Adrenal gland (tissue), 12 donors: Measurements from ENCODE around the gene NR2E1. TPM values are rescaled to one million over a fixed set of nuclear protein-coding genes. Genes with fewer than 3 reads are reported as not detected.

Source experiments
- DNase-seq, 7 donors: peaks; one replicate each; pipeline ENCODE4 v3.0.0-alpha.2; 2019 to 2020
- H3K27ac ChIP-seq, 5 donors: fragments of 200-600 bp; sonication (generic) in 4 of 5; 1 replicate in 3 of 5; 2 replicates in 2 of 5; pipeline versions ENCODE4 v1.5.1 to v1.8.0; 2016 to 2020; ENCODE audit warnings: mild to moderate bottlenecking in 1 of 5
- H3K27me3 ChIP-seq: fragments of 200-600 bp; 2 replicates; pipeline ENCODE4 v1.8.0; 2021
- H3K36me3 ChIP-seq, 2 donors: fragments of 200-600 bp; replicated peaks in 1 of 2; 1 replicate in 1 of 2; 2 replicates in 1 of 2; pipeline versions ENCODE4 v1.5.1 to v1.8.0; 2018 to 2022
- H3K4me1 ChIP-seq, 2 donors: fragments of 200-600 bp; replicated peaks in 1 of 2; 1 replicate in 1 of 2; 2 replicates in 1 of 2; pipeline versions ENCODE4 v1.5.1 to v1.8.0; 2018 to 2021
- H3K4me3 ChIP-seq, 4 donors: fragments of 200-600 bp; sonication (generic) in 3 of 4; one replicate each; pipeline ENCODE4 v1.5.1; 2016 to 2018
- H3K9me3 ChIP-seq, 3 donors: fragments of 200-600 bp; sonication (generic) in 1 of 3; replicated peaks in 1 of 3; 1 replicate in 2 of 3; 2 replicates in 1 of 3; pipeline versions ENCODE4 v1.5.1 to v1.8.0; 2016 to 2021
- POLR2A ChIP-seq, 2 donors: fragments of 450-650 bp; IDR thresholded peaks; one replicate each; pipeline ENCODE4 v1.6.1; 2017; ENCODE audit warnings: antibody characterized with exemption in 2 of 2, mild to moderate bottlenecking in 2 of 2, moderate library complexity in 1 of 2
- WGBS, 4 donors: extraction: QIAGEN DNeasy Blood & Tissue Kit in 2 of 4; methylation state at CpG; one replicate each; pipeline versions ENCODE4 v1.1.5 to v1.1.7; 2013 to 2017; 5-methylcytosine and 5-hydroxymethylcytosine counted together
- intact Hi-C, 2 donors: fragments of 100-400 bp; cut with DNase I; formaldehyde crosslinking; loops; one replicate each; pipeline versions ENCODE4 v1.14.1 to v1.15.0; 2022 to 2023
- polyA plus RNA-seq, 3 donors: library from polyadenylated mRNA; stranded (reverse); fragments of 200-250 nt in 2 of 3; fragments of 350-450 nt in 1 of 3; fragmentation: Illumina TruSeq in 1 of 3; extraction: RNeasy Lipid Tissue Mini Kit (QIAGEN cat#74804) in 1 of 3; gene quantifications; one replicate each; pipeline ENCODE4 v1.2.3, GENCODE V29; 2013 to 2014
- total RNA-seq, 9 donors: library from RNA; depleted of rRNA in 4 of 9; stranded (reverse); fragments of >200 nt in 4 of 9; fragments of 120-200 nt in 1 of 9; fragmentation: NEBNext Ultra II Directional in 1 of 9; extraction: Animal tissue kit (Norgen Biotek cat#: 25700) in 1 of 9; gene quantifications; one replicate each; pipeline versions ENCODE4 v1.1.0 to v1.2.4, GENCODE V29; 2013 to 2023
- TF ChIP-seq, protein P1 (sequence below), 6 experiments: fragments of 450-650 bp in 4 of 6; fragments of 200-600 bp in 2 of 6; sonication (generic) in 1 of 6; IDR thresholded peaks; 1 replicate in 5 of 6; 2 replicates in 1 of 6; pipeline versions ENCODE4 v1.5.1 to v1.8.0; 2016 to 2021; ENCODE audit warnings: antibody characterized with exemption in 6 of 6, mild to moderate bottlenecking in 2 of 6, moderate library complexity in 1 of 6
- donor health status: healthy with polysubstance abuse.
- donor health status: Bipolar disorder and iron deficiency.
- donor health status: DM: yes; HTN: yes; CAD: no.
- donor health status: DM: no; HTN: no; CAD: no.
- donor health status: DM: no; HTN: no; CAD: no.
- donor health status: DM: yes; HTN: yes; CAD: no.

NR2E1 gene
- total and polyA plus RNA-seq, 12 donors: 0.08 to 2.3 (median 0.61) TPM; not detected in 3

DNA sequence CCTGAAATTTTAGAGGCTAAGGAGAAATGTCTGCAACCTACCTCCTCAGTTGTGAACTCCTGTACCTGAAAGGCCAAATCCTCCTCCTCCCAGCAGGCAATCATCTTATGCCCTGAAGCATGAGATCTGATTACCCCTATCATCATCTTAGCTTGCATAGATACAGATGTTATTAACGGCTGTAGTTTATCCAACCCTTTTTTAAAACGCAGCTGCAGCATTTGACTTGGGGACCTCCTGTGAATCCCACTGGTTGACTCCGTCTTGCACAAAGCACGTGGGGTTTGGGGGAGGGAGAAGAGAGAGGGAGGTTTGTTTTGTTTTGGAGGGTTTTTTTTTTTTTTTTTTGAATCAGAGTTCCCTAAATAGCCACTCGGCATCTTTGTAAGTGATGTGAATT, 5.8 kb upstream of the NR2E1 start:
- TF ChIP-seq, protein P1, sequence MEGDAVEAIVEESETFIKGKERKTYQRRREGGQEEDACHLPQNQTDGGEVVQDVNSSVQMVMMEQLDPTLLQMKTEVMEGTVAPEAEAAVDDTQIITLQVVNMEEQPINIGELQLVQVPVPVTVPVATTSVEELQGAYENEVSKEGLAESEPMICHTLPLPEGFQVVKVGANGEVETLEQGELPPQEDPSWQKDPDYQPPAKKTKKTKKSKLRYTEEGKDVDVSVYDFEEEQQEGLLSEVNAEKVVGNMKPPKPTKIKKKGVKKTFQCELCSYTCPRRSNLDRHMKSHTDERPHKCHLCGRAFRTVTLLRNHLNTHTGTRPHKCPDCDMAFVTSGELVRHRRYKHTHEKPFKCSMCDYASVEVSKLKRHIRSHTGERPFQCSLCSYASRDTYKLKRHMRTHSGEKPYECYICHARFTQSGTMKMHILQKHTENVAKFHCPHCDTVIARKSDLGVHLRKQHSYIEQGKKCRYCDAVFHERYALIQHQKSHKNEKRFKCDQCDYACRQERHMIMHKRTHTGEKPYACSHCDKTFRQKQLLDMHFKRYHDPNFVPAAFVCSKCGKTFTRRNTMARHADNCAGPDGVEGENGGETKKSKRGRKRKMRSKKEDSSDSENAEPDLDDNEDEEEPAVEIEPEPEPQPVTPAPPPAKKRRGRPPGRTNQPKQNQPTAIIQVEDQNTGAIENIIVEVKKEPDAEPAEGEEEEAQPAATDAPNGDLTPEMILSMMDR (IDR thresholded peaks at IDR 0.05): no peak
- no peak for TF ChIP-seq POLR2A (IDR thresholded peaks at IDR 0.05)
- 55 to 65% (median 56%) methylated on average over 5 of the region's 5 CpGs for WGBS, 4 donors
- Histone ChIP-seq H3K36me3 (no peaks in the 10 kb centered on the region), H3K4me1 (peaks cover 14 to 22% of the 10 kb centered on the region in 2 donors), H3K9me3 (no peaks in the 10 kb centered on the region), H3K4me3 (no peak overlapping the region), H3K27me3 (peaks cover 96% of the 10 kb centered on the region), H3K27ac (no peak overlapping the region)
- intact Hi-C loops: loop anchor here in 1 of 2 donors (5.0 kb wide), 1 partner anchor 43 kb away; no protein-coding TSS in a partner anchor
- DNase-seq: no peak

DNA sequence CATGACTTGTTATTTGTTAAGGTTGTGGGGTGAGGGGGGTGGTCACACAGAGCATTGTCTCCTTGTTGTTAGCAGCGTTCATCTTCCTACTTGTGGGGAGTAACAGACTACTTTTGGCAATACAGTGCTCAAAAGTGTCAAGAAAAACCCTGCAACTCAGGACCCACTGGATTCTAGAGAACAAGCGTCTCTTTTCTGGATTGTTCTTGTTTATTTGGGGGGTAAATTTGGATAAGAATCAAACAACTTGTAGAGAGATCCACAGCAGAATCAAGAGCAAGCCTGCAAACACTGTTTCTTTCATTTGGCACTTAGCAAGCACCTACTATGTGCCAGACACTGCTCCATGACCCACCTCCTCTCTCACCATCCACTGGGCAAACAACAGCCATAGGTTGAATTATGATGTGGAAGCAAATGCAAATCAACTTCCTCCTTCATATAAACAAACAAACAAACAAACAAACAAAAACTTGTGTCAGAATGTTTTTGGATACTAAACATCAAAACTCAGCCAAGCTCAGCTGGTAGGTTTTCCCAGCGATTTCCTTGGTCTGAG, 4.0 kb upstream of the NR2E1 start:
- peaks cover 97% of the 10 kb centered on the region for H3K27me3 ChIP-seq
- no peak overlapping the region for H3K4me3 ChIP-seq
- DNase-seq: no peak
- WGBS, 4 donors: 16 to 28% (median 20%) methylated on average over 3 of the region's 3 CpGs
- H3K9me3 ChIP-seq: no peaks in the 10 kb centered on the region
- intact Hi-C loops: loop anchor here in 1 of 2 donors (5.0 kb wide), 1 partner anchor 45 kb away; no protein-coding TSS in a partner anchor
- TF ChIP-seq POLR2A (IDR thresholded peaks at IDR 0.05): no peak
- TF ChIP-seq, protein P1 (IDR thresholded peaks at IDR 0.05): no peak
- no peak overlapping the region for H3K27ac ChIP-seq
- no peaks in the 10 kb centered on the region for H3K36me3 ChIP-seq
- peaks cover 24 to 38% of the 10 kb centered on the region in 2 donors for H3K4me1 ChIP-seq

DNA sequence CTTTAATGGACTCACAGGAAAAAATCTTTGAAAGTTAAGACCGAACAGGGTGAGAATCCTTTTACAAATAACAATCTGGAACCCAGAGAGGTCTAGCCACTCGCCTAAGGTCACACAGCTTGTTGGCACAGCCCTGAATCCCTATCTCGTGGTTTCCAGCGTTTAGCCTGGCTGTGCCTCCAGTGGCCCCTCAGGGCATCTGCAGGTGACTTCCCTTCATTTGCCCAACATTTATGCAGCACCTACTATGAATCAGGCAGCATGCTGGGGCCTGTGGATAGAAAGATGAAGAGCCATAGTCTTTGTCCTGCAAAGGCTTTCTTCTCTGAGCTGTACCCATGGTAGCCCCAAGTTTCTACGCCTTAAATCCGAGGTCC, 2.6 kb upstream of the NR2E1 start:
- no peak for TF ChIP-seq POLR2A (IDR thresholded peaks at IDR 0.05)
- TF ChIP-seq, protein P1 (IDR thresholded peaks at IDR 0.05): no peak
- Histone ChIP-seq H3K4me1 (peaks cover 12 to 26% of the 10 kb centered on the region in 2 donors), H3K27ac (no peak overlapping the region), H3K4me3 (no peak overlapping the region), H3K9me3 (no peaks in the 10 kb centered on the region), H3K27me3 (peaks cover 97% of the 10 kb centered on the region), H3K36me3 (no peaks in the 10 kb centered on the region)
- 0 to 8% (median 4%) methylated on average over 1 to 6 of the region's 6 CpGs for WGBS, 4 donors
- intact Hi-C loops: loop anchor here in 1 of 2 donors (5.0 kb wide), 1 partner anchor 46 kb away; no protein-coding TSS in a partner anchor
- DNase-seq: no peak

GRCh38 chr6:108163644-108164542, 1.9 kb upstream of the NR2E1 start:
- Histone ChIP-seq H3K27ac (no peak overlapping the region), H3K9me3 (no peaks in the 10 kb centered on the region), H3K36me3 (no peaks in the 10 kb centered on the region), H3K4me3 (no peak overlapping the region), H3K4me1 (peaks cover 12 to 33% of the 10 kb centered on the region in 2 donors), H3K27me3 (peaks cover 97% of the 10 kb centered on the region)
- WGBS, 4 donors: 7 to 9% (median 8%) methylated on average over 33 to 41 of the region's 41 CpGs
- no peak for DNase-seq
- intact Hi-C loops: loop anchor here in 1 of 2 donors (5.0 kb wide), 1 partner anchor 47 kb away; no protein-coding TSS in a partner anchor
- TF ChIP-seq, protein P1 (IDR thresholded peaks at IDR 0.05): no peak
- no peak for TF ChIP-seq POLR2A (IDR thresholded peaks at IDR 0.05)
